HEK293 (cell line): ENCODE data around the gene ZNF790.

ENCODE experiments used
- CTCF ChIA-PET: fragments of 350-600 bp; formaldehyde crosslinking; extraction: SDS; loops from one replicate; lab custom pipeline; 2021; ENCODE audit warnings: antibody characterized with exemption; lab: Yijun Ruan, JAX
- POLR2A ChIA-PET: fragments of 300-600 bp; formaldehyde crosslinking; extraction: SDS; loops from one replicate; lab custom pipeline; 2020; ENCODE audit warnings: antibody characterized with exemption, inconsistent platforms; lab: Yijun Ruan, JAX
- H3K27ac ChIP-seq: fragments of 200-500 bp; sonication (Bioruptor generic); 2 replicates; pipeline ENCODE4 v1.5.1; 2014; ENCODE audit warnings: low read depth, low read length, control low read depth, inconsistent platforms; ENCODE audit errors: extremely low read depth
- H3K36me3 ChIP-seq, 2 experiments: fragments of 200-500 bp in 1 of 2; sonication (Bioruptor generic) in 1 of 2; 1 replicate in 1 of 2; 2 replicates in 1 of 2; pipeline ENCODE4 v1.5.1; 2014 to 2017; ENCODE audit warnings: inconsistent platforms in 2 of 2, low read length in 2 of 2; ENCODE audit not compliant: control insufficient read depth in 2 of 2, insufficient read depth in 1 of 2
- H3K4me1 ChIP-seq: fragments of 200-500 bp; sonication (Bioruptor generic); 2 replicates; pipeline ENCODE4 v1.5.1; 2014; ENCODE audit warnings: mild to moderate bottlenecking, low read length, inconsistent platforms; ENCODE audit not compliant: control insufficient read depth, insufficient read depth
- H3K4me3 ChIP-seq: 2 replicates; pipeline ENCODE4 v1.5.1; 2011; ENCODE audit warnings: low read depth, mild to moderate bottlenecking, control low read depth, low read length, moderate library complexity
- H3K9me3 ChIP-seq: fragments of 200-500 bp; sonication (Bioruptor generic); 2 replicates; pipeline ENCODE4 v1.5.1; 2014; ENCODE audit warnings: low read depth, low read length, inconsistent platforms; ENCODE audit not compliant: control insufficient read depth, insufficient read depth
- AEBP2 ChIP-seq: fragments of 450-650 bp; formaldehyde crosslinking; IDR thresholded peaks from 2 replicates; pipeline ENCODE4 v1.5.1; 2016; ENCODE audit warnings: missing biosample characterization, missing genetic modification characterization, borderline replicate concordance
- ELK4 ChIP-seq: IDR thresholded peaks from 2 replicates; pipeline ENCODE4 v1.6.1; 2011; ENCODE audit warnings: mild to moderate bottlenecking, low read depth, low read length, borderline replicate concordance
- HOXA7 ChIP-seq: sonication (generic); formaldehyde crosslinking; IDR thresholded peaks from 2 replicates; pipeline ENCODE4 v1.8.1; 2022; ENCODE audit warnings: missing genetic modification reagents, borderline replicate concordance
- KLF10 ChIP-seq: fragments of 450-650 bp; IDR thresholded peaks from 2 replicates; pipeline ENCODE4 v1.5.1; 2018; ENCODE audit warnings: missing biosample characterization, mild to moderate bottlenecking, missing genetic modification characterization
- MEIS1 ChIP-seq: sonication (generic); formaldehyde crosslinking; IDR thresholded peaks from 2 replicates; pipeline ENCODE4 v1.8.1; 2022; ENCODE audit warnings: missing genetic modification reagents, mild to moderate bottlenecking, borderline replicate concordance
- OSR2 ChIP-seq: fragments of 450-650 bp; formaldehyde crosslinking; IDR thresholded peaks from 2 replicates; pipeline ENCODE4 v1.5.1; 2016; ENCODE audit warnings: missing biosample characterization, missing genetic modification characterization
- SP3 ChIP-seq: fragments of 450-650 bp; formaldehyde crosslinking; IDR thresholded peaks from 2 replicates; pipeline ENCODE4 v1.5.1; 2016; ENCODE audit warnings: missing biosample characterization, missing genetic modification characterization
- TSHZ1 ChIP-seq: fragments of 450-650 bp; formaldehyde crosslinking; IDR thresholded peaks from 2 replicates; pipeline ENCODE4 v1.5.1; 2016; ENCODE audit warnings: missing biosample characterization, missing genetic modification characterization, borderline replicate concordance
- WT1 ChIP-seq: fragments of 450-650 bp; formaldehyde crosslinking; IDR thresholded peaks from 2 replicates; pipeline ENCODE4 v1.5.1; 2016; ENCODE audit warnings: missing biosample characterization, missing genetic modification characterization
- ZNF121 ChIP-seq: fragments of 450-650 bp; formaldehyde crosslinking; IDR thresholded peaks from 2 replicates; pipeline ENCODE4 v1.5.1; 2016; ENCODE audit warnings: missing biosample characterization, missing genetic modification characterization
- ZNF146 ChIP-seq: fragments of 450-650 bp; formaldehyde crosslinking; IDR thresholded peaks from 2 replicates; pipeline ENCODE4 v1.5.1; 2016; ENCODE audit warnings: missing biosample characterization, missing genetic modification characterization
- ZNF16 ChIP-seq: fragments of 450-650 bp; formaldehyde crosslinking; IDR thresholded peaks from 2 replicates; pipeline ENCODE4 v1.5.1; 2016; ENCODE audit warnings: low read depth, missing biosample characterization, missing genetic modification characterization
- ZNF2 ChIP-seq: fragments of 450-650 bp; formaldehyde crosslinking; IDR thresholded peaks from 2 replicates; pipeline ENCODE4 v1.5.1; 2016; ENCODE audit warnings: missing biosample characterization, missing genetic modification characterization
- ZNF214 ChIP-seq: fragments of 450-650 bp; formaldehyde crosslinking; IDR thresholded peaks from 2 replicates; pipeline ENCODE4 v1.5.1; 2017; ENCODE audit warnings: missing biosample characterization, mild to moderate bottlenecking, missing genetic modification characterization, borderline replicate concordance
- ZNF223 ChIP-seq: fragments of 450-650 bp; formaldehyde crosslinking; IDR thresholded peaks from 2 replicates; pipeline ENCODE4 v1.5.1; 2016; ENCODE audit warnings: missing biosample characterization, missing genetic modification characterization
- ZNF248 ChIP-seq: fragments of 450-650 bp; formaldehyde crosslinking; IDR thresholded peaks from 2 replicates; pipeline ENCODE4 v1.5.1; 2017; ENCODE audit warnings: missing biosample characterization, missing genetic modification characterization
- ZNF341 ChIP-seq: fragments of 450-650 bp; formaldehyde crosslinking; IDR thresholded peaks from 2 replicates; pipeline ENCODE4; 2016; ENCODE audit warnings: low read depth, missing biosample characterization, missing genetic modification characterization
- ZNF404 ChIP-seq: fragments of 450-650 bp; formaldehyde crosslinking; IDR thresholded peaks from 2 replicates; pipeline ENCODE4 v1.5.1; 2017; ENCODE audit warnings: missing biosample characterization, missing genetic modification characterization
- ZNF416 ChIP-seq: fragments of 450-650 bp; formaldehyde crosslinking; IDR thresholded peaks from 2 replicates; pipeline ENCODE4 v1.5.1; 2016; ENCODE audit warnings: missing biosample characterization, missing genetic modification characterization
- ZNF426 ChIP-seq: fragments of 450-650 bp; formaldehyde crosslinking; IDR thresholded peaks from 2 replicates; pipeline ENCODE4 v1.5.1; 2017; ENCODE audit warnings: missing biosample characterization, missing genetic modification characterization, mild to moderate bottlenecking, inconsistent platforms, moderate library complexity
- ZNF529 ChIP-seq: fragments of 450-650 bp; formaldehyde crosslinking; IDR thresholded peaks from 2 replicates; pipeline ENCODE4 v1.5.1; 2017; ENCODE audit warnings: missing genetic modification characterization, missing biosample characterization; ENCODE audit not compliant: insufficient replicate concordance
- ZNF555 ChIP-seq: fragments of 450-650 bp; formaldehyde crosslinking; conservative IDR thresholded peaks from 2 replicates; pipeline ENCODE4 v1.5.1; 2017; ENCODE audit warnings: missing biosample characterization, mild to moderate bottlenecking, missing genetic modification characterization, inconsistent platforms
- ZNF571 ChIP-seq: fragments of 450-650 bp; formaldehyde crosslinking; IDR thresholded peaks from 2 replicates; pipeline ENCODE4 v1.5.0; 2017; ENCODE audit warnings: missing biosample characterization, missing genetic modification characterization
- ZNF596 ChIP-seq: fragments of 450-650 bp; IDR thresholded peaks from 2 replicates; pipeline ENCODE4 v1.5.0; 2018; ENCODE audit warnings: missing biosample characterization, mild to moderate bottlenecking, missing genetic modification characterization, moderate library complexity
- ZNF692 ChIP-seq: fragments of 450-650 bp; formaldehyde crosslinking; IDR thresholded peaks from 2 replicates; pipeline ENCODE4 v1.5.1; 2016; ENCODE audit warnings: missing biosample characterization, missing genetic modification characterization
- ZNF776 ChIP-seq: fragments of 450-650 bp; formaldehyde crosslinking; IDR thresholded peaks from 2 replicates; pipeline ENCODE4 v1.5.0; 2017; ENCODE audit warnings: missing biosample characterization, missing genetic modification characterization, borderline replicate concordance
- ZNF791 ChIP-seq: fragments of 450-650 bp; formaldehyde crosslinking; IDR thresholded peaks from 2 replicates; pipeline ENCODE4 v1.5.1; 2016; ENCODE audit warnings: missing biosample characterization, missing genetic modification characterization
- ZSCAN4 ChIP-seq: fragments of 450-650 bp; formaldehyde crosslinking; IDR thresholded peaks from 2 replicates; pipeline ENCODE4 v1.5.1; 2017; ENCODE audit warnings: missing biosample characterization, missing genetic modification characterization

ZNF790 gene

GRCh38 chr19:36850559-36851442 is 12.6 kb upstream of the ZNF790 start, which contains the start of gene ZNF345:
ZNF345 (plus strand) TSS chr19:36850876; CDS start chr19:36876831, 25,955 bp downstream.
- H3K9me3 ChIP-seq: peaks cover 13% of the 10 kb centered on the region; the same call in 1 of the 2 replicates
- H3K4me1 ChIP-seq: peaks cover 6% of the 10 kb centered on the region; the same call in 1 of the 2 replicates
- CTCF ChIA-PET: interaction anchor here (0.5 to 1.3 kb wide), 9 partner anchors 8 to 834 kb away, joined by 3 to 4 read pairs (median 3); partner anchors contain the start of gene ZNF790
- H3K36me3 ChIP-seq: peaks cover 43 to 57% of the 10 kb centered on the region in 2 experiments
- POLR2A ChIA-PET: interaction anchor here (0.5 to 3.8 kb wide), 29 partner anchors 8 to 929 kb away, joined by 3 to 122 read pairs (median 7); partner anchors contain the start of genes ZFP14, ZNF146, ZNF260 and ZNF382
- peak within 1 kb of the TSS; percentile 66 for H3K4me3 ChIP-seq
- peak within 1 kb of the TSS; percentile 66 for H3K27ac ChIP-seq
- TF ChIP-seq ZNF121 (tag by site-specific recombination): no peak
- no peak; the same call in 1 of the 2 replicates for TF ChIP-seq WT1 (tag by site-specific recombination)
- TF ChIP-seq ELK4: no peak; the same call in 1 of the 2 replicates
- TF ChIP-seq KLF10 (tag by site-specific recombination): no peak
- peak; percentile 87 for TF ChIP-seq ZSCAN4 (tag by site-specific recombination)
- peak; percentile 98 for TF ChIP-seq ZNF2 (tag by site-specific recombination)
- no peak for TF ChIP-seq ZNF529 (tag by site-specific recombination)
- peak; percentile 87 for TF ChIP-seq SP3 (tag by site-specific recombination)
- no peak for TF ChIP-seq ZNF426 (tag by site-specific recombination)
- TF ChIP-seq AEBP2: peak; percentile 71; the same call in 1 of the 2 replicates
- no peak; the same call in 1 of the 2 replicates for TF ChIP-seq TSHZ1 (tag by site-specific recombination)
- TF ChIP-seq OSR2 (tag by site-specific recombination): no peak
- no peak; the same call in 1 of the 2 replicates for TF ChIP-seq ZNF571 (tag by site-specific recombination)
- no peak for TF ChIP-seq ZNF214 (tag by site-specific recombination)
- no peak for TF ChIP-seq ZNF776 (tag by site-specific recombination)
- TF ChIP-seq ZNF146 (tag by site-specific recombination): peak; percentile 57
- TF ChIP-seq ZNF555 (tag by site-specific recombination): no peak
- peak; percentile 69 for TF ChIP-seq ZNF791 (tag by site-specific recombination)
- no peak for TF ChIP-seq ZNF223 (tag by site-specific recombination)
- TF ChIP-seq ZNF341: peak; percentile 16; the same call in 1 of the 2 replicates
- no peak for TF ChIP-seq ZNF16 (tag by site-specific recombination)
- TF ChIP-seq ZNF596 (tag by site-specific recombination): no peak
- no peak for TF ChIP-seq HOXA7 (CRISPR knock-in tag)
- TF ChIP-seq ZNF404 (tag by site-specific recombination): 0 out of 2 replicates have a peak, but pooled peaks have one; percentile 29
- TF ChIP-seq MEIS1 (CRISPR knock-in tag): no peak
- TF ChIP-seq ZNF248 (tag by site-specific recombination): no peak
- TF ChIP-seq ZNF416 (tag by site-specific recombination): peak; percentile 74; the same call in 1 of the 2 replicates
- TF ChIP-seq ZNF692 (tag by site-specific recombination): peak; percentile 83
